NOMO-1 treated with DMSO at 0.1 percent for 48 hours (cell line): ENCODE results near the gene LYST.
"Not testable (repeated sequence)": the region's sequence is repeated elsewhere in the genome, so short reads cannot be mapped to it uniquely, and the experiment has no call there.

ENCODE experiments used
- DNase-seq: peaks from one replicate; lab custom pipeline; 2025; ENCODE audit not compliant: unreplicated experiment; lab: John Stamatoyannopoulos, UW

Gene LYST

DNA sequence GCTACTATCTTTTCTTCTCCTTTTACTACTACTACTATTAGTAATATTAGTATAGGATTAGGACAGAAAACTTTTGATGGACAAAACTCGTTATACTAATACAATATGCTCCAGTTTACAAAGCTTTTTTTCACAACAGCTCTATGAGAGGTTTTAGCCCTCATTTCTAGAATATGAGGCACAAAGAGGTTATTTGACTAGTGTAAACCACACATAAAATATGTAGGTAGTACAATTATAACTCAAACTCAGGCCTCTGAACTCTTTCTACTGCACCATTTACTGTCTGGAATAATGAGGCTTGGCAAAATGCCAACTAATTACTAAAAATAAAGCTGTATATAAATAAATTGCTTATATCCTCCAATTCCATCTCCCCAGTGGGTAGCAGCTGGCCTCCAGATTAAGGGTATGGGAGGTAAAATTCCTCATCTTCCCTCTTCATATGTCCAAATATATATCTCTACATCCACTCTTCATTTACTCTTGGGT lies 99.9 kb downstream of the LYST start:
- no peak for DNase-seq

GRCh38 chr1:235763962-235764361 lies 102.7 kb downstream of the LYST start:
- DNase-seq = no peak

- DNase-seq = no peak
Measured at GRCh38 chr1:235759336-235759735, 107.4 kb downstream of the LYST start.

DNA sequence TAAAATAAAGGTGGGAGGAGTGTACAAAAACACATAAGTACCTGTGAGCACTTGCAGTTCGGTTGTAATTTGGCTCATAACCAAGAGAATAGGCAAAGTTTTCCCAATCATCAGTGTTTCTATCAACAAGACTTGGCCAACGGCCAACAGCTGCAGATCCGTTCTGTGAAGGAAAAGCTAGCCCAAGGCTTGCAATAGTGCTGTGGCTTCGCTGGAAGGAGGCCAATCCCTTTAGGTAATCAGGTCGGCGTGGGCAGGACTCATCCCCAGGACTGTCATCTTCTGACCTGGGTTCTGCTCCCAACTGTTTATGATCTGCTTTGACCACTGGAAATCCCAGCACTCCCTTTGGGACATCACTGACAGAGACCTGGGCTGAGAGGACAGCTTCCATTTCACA lies 107.8 kb downstream of the LYST start:
- DNase-seq = no peak

- DNase-seq = no peak
Measured at GRCh38 chr1:235757587-235758096, 109.1 kb downstream of the LYST start.

GRCh38 chr1:235754186-235754585 lies 112.5 kb downstream of the LYST start:
- not testable (repeated sequence) for DNase-seq

DNA sequence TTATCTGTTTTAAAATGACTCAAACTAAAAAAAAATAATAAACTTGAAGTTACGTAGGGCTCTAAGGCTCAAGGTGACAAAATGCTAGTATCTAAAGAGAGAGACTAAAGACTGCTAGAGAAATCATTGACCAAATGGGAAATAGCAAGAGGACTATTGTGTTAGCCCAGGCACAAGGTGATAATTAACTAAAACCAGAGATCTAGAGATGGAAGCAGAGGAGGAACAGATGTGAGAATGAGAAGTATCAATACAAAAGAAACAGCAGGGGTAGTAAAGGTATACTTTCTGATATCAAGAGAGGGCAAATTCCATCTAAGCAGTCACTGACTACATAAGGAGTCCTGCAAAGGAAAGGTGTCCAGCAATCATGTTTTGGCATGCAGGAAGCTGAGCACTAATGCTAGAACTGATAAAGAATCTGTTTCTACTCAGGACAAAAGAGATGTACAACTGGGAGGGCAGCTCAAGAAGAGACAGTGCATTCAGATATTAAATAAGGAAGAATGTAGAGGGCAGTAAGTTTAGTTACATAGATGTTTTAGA lies 116.9 kb downstream of the LYST start:
- DNase-seq = no peak

GRCh38 chr1:235748747-235749146 lies 118.0 kb downstream of the LYST start:
- no peak for DNase-seq

DNA sequence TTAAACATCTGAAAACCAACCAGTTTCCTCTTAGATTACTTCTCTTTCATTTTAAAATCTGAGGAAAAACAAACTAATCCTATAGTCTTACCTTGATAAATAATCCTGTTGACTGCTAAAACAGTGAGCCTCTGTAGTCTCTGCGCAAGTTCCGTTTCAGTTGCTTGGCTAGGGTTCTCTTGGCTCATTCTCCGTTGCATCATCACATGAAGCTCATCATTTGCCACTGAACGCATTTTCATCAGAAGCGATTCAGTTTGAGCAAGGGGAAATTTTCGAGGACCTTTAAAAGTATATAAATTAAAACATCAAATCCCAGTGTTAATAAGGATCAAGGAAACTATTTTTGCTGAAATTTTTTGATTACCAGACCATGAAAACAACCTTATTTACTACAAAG lies 120.5 kb downstream of the LYST start:
- no peak for DNase-seq

DNA sequence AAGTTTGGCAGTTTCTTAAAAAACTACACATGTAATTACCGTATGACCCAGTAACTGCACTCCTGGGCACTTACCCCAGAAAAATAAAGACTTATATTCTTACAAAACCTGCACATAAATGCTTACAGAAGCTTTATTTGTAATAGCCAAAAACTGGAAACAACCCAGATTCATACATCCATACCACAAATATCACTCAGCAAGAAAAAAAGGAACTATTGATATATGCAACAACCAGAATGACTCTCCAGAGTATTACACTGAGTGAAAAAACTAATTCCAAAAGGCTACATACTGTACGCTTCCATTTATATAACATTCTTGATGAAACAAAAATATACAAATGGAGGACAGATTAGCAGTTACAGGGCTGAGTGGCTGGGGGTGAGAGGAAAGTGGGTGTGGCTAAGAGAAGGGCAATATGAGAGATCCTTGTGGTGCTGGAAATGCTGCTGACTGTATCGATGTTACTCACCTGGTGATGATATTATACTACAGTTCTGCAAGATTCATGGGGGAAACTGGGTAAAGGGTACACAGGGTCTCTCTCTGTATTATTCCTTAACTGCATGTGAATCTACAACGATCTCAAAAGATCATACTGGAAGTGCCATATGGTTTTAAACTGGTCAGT lies 121.1 kb downstream of the LYST start:
- DNase-seq = no peak

DNA sequence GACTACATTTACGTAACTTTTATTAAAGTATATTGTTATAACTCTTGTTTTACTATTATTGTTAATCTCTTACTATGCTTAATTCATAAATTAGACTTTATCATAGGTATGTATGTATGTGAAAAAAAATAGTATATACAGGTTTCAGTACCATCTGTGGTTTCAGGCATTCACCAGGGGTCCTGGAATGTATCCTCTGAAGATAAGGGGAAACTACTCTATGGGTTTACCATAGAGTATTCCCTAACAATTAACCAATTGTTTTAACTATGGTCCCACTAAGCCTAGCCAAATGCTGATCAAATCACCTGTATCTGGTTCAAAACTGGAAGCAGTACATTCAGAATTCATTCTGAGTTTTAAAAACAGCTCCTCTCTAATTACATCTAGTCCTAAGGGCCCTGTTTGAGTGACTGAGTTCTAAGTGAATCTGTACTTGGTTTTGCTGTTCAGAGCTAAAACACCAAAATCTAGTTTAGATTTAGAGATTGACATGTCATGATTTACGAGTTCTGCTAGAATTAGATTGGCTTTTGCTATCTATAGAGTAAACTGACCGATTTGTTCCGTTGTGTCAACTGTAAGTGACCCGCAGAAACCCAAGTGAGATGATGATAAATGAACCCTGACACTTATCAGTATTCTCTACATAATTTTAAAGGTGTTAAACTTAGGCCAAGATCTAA lies 123.6 kb downstream of the LYST start:
- DNase-seq = no peak

DNA sequence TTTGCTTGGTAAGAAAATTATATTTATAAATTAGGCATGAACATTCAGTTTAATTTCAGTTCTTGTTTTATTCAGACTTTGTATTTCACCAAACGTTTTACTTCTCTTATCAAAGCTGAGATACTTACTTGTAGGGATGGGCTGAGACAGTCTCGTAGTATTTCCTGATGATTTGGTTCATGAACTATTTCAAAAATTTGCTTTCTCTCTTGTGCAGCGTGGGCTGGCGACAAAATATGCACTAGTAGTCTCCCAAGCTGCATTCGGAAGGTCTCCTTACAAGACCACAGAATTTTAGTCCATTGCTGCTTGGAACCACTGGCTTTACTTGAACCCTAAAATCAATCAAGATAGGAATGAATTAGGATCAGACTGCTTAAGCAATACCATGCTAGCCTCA lies 125.4 kb downstream of the LYST start:
- no peak for DNase-seq

DNA sequence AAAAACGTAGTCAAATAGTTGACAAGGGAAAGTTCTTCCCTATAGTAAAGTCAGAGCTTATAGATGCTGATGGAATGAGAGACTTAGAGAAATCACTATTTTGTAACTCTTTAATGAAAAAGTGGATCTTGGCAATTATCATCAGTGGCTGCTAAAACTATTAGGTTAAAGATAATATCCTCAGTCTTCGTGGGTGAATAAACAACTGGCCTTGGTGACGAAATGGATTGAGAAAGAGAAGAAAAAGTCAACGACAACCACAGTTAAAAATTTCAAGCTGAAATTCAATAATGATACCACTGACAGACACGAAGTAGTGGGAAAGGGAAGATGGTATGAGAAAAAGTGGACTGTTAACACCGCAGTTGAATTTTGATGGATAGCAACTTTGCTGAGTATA lies 127.1 kb downstream of the LYST start:
- no peak for DNase-seq

DNA sequence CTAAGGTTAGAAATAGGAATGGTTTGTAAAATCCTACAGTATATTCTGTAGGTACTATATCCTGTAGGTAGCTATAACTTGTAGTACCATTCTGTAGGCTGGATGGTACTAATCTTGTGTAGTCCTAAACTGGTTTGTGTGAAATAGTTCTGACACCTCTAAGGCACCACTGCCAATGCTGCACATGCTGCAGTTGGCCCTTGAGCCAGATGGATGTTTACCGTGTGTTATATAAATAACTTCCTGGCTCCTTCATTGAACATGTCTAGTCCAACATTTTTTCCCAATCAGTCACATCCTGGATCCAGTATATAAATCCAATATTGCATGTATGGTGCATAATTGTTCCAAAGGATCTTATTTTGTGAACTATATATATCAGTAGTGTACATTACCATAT lies 127.6 kb downstream of the LYST start:
- DNase-seq = no peak

GRCh38 chr1:235737751-235738150 lies 129.0 kb downstream of the LYST start:
- DNase-seq = no peak

DNA sequence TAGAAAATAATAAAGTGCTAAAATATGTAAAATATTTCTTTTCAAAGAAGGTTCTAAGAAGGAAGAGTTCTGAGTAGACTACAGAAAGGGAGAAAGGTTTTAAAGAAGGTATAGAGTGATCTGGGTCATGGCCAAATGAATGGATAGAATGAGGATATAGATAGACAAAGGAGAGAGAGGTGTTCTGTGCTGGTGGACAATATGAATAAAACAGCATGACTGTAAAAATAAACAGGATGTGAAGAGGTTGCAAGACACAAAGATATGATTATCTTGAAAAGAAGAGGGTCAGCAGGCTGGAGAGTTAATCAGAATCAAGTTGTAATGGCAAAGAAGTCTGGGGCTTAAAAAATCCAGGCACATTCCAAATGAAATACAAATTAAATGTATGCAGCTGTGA lies 130.4 kb downstream of the LYST start:
- DNase-seq = no peak

- DNase-seq = no peak
Measured at GRCh38 chr1:235735621-235736020, 131.1 kb downstream of the LYST start.

GRCh38 chr1:235734335-235734734 lies 132.4 kb downstream of the LYST start:
- no peak for DNase-seq

- DNase-seq = no peak
Measured at GRCh38 chr1:235730007-235730406, 136.7 kb downstream of the LYST start.

DNA sequence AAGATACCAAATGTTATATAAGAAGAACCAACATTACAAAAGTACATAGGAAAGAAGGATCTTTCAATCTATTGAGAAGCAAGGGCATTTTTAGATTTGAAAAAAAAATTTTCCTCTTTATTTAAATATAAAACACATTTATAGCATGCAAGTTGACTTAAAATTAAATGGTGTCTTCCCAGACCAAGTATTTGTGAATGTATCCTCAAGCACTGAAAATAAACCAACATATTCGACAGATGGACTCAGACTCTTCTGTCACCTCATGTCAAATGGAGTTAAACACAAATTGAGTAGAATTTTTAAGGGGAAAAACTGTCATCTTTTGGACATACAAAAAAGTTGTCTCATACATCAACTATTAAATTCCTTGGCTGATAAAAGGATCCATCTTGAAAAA lies 140.1 kb downstream of the LYST start:
- no peak for DNase-seq

DNA sequence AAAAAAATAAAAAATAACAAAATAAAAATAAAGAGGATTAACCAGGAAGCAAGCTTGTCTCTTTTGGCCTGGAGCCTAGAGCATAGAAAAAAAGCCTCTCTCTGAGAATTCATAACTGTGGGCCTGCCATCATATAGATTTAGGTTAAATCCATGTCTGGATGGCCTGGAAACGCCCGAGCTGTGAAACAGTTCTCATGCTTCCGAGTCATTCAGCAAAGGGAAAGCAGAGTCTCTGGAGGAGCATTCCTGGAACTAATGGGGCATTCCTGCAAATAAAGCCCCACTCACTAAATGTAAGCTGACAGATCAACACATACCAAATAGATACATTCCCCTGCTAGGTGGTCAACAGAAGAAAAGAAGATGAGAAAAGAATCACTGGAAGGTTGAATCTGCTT lies 141.3 kb downstream of the LYST start:
- no peak for DNase-seq

DNA sequence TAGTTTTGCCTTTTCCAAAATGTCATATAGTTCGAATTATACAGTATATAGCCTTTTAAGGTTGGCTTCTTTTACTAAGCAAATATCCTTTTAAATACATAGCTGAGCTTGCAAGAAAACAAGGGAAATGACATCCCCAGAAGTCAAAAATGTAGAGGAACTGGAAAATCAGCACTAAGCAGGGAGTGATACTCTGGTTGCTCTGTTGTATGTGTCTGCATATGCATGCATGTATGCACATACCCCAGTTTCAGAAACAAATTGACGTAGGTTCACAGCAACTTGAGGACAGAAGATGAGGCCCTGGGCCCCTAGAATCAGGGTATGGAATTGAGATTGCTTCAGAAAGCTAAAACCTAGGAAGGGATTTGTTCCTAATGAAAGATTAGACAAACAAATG lies 142.0 kb downstream of the LYST start:
- no peak for DNase-seq
